GM12864 (cell line): ENCODE results near the gene CLCN2.

Source experiments
- DNase-seq: peaks from one replicate; pipeline ENCODE4 v3.0.0-alpha.2; 2011; ENCODE audit warnings: low read depth
- H3K4me3 ChIP-seq: 2 replicates; pipeline ENCODE4 v1.5.1; 2011; ENCODE audit warnings: mild to moderate bottlenecking, low read depth, low read length, control low read depth
- TF ChIP-seq, protein P1 (sequence below): IDR thresholded peaks from 2 replicates; pipeline ENCODE4 v1.5.1; 2011; ENCODE audit warnings: low read depth, mild to moderate bottlenecking, moderate library complexity, low read length, control low read depth, inconsistent platforms; ENCODE audit errors: missing control alignments

Gene CLCN2

DNA sequence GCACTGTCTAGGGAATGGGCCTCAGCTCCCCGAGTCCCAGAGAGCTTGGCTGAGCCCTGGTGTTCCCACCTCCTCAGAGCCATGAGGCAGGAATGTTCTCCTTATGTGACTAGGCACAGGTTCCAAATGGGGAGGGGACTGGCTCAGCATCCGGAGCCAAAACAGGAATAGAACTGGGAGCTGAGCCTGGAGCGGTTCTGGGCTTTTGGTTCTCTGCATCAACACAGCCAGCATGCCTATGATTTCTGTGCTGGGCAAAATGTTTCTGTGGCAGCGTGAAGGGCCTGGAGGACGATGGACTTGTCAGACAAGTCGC is 24.0 kb downstream of the CLCN2 start, which contains the start of gene FAM131A:
TSS of gene FAM131A (plus strand) at position 202 of the 316 bp plus-strand sequence. CDS start at position 233, 31 bp downstream.
- no peak for DNase-seq
- TF ChIP-seq, protein P1, sequence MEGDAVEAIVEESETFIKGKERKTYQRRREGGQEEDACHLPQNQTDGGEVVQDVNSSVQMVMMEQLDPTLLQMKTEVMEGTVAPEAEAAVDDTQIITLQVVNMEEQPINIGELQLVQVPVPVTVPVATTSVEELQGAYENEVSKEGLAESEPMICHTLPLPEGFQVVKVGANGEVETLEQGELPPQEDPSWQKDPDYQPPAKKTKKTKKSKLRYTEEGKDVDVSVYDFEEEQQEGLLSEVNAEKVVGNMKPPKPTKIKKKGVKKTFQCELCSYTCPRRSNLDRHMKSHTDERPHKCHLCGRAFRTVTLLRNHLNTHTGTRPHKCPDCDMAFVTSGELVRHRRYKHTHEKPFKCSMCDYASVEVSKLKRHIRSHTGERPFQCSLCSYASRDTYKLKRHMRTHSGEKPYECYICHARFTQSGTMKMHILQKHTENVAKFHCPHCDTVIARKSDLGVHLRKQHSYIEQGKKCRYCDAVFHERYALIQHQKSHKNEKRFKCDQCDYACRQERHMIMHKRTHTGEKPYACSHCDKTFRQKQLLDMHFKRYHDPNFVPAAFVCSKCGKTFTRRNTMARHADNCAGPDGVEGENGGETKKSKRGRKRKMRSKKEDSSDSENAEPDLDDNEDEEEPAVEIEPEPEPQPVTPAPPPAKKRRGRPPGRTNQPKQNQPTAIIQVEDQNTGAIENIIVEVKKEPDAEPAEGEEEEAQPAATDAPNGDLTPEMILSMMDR, result no peak
- H3K4me3 ChIP-seq, result peak within 1 kb of the TSS; percentile 62

DNA sequence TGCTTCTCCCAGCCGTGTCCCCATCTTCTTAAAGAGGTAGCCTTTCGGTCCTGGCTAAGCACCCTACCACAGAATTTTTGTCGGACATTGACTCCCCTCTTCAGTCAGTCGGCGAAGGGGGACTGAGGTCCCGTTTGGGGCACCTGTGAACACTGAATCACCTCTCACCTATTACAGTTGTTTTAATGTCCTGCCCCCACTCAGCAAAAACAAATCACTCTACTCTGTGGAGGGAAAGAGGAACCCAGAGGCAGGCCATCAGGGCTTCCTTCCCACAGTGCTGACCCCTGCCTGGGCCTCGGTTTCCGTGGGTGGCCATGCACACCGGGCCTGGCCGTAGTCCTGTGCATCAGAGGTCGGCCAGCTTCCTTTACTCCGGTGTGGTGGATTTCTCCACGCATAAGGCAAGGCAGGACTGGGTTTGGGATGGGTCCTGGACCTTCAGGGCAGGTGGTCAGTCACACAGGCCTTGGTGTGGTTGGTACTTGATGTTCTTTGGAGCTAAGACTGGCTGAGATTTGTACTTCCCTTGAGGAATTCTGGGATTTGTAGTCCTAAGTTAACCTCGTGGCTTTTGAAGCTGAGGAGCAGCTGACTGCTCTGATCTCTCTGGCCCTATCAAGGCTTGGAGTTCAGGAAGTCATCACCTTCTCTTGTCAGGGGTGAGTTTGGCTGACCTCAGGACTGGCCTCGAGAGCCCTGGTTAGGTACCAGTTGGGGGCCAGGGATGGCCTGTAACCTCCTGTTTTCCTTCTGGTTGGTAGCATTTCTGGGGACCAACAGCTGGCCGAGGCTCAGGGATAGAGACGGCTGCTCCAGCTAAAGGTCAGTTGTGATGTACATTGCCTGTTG is 24.6 kb downstream of the CLCN2 start:
- DNase-seq, result no peak
- TF ChIP-seq, protein P1, result no peak
- H3K4me3 ChIP-seq, result peak overlapping the region; percentile 62

DNA sequence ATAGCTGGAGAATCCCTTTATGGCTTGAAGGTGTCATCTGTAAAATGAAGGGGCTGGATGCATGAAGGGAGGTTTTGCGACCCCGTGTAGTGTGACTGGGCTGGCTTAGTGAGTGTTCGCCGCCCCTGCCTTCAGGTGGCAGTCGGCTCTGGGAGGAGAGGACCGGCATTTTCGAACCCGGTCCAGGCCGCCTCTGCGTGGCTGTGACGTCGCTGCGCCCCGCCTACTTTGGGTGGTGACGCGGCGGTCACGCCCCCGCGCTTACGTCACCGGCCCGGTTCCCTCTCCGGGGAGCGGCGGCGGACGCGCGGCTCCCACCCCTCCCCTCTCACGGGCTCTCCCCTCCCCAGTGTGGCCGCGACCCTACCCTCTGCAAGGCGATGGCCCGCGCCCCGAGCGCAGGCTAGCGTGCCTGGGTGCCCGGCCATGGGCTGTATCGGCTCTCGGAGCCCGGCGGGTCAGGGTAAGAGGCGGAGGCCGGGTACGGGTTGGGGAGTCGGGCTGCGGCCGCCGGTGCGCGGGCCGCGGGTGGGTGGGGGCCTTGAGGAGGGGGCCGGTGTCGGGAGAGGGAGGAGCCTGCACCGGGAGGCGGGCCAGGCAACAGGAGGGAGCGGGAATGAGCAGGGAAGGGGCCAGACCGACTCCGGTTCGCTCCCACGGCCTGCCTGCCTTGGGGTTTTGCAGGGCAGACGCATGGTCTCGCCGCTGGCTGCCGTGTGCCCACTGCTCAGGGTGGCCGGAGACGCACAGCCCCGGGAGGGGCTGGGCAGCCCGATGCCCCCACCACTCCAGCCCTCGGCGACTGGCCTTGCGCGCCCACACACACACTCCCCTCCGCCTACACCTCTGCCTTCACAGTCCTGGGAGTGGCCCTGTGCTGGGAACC is 25.5 kb downstream of the CLCN2 start:
- TF ChIP-seq, protein P1, result no peak
- DNase-seq, result no peak
- H3K4me3 ChIP-seq, result peak overlapping the region; percentile 62

DNA sequence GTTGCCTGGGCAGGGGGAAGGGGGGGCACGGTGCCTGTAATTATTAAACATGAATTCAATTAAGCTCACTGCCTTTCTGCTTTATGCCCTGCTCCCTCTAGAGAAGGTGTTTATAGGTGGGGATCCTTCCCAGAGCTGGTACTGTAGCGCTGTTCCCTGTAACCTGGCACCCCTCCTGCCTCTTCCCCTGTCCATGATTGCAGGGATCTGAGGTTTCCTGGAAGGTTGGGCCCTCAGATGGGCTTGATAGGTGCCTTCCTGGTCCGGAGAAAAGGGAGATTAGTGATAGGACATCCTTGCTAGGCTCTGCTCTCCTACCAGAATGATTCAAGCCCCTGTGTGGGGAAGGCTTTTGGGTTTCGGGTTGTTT is 26.1 kb downstream of the CLCN2 start:
- TF ChIP-seq, protein P1, result no peak
- no peak for DNase-seq
- H3K4me3 ChIP-seq, result peak overlapping the region; percentile 62

DNA sequence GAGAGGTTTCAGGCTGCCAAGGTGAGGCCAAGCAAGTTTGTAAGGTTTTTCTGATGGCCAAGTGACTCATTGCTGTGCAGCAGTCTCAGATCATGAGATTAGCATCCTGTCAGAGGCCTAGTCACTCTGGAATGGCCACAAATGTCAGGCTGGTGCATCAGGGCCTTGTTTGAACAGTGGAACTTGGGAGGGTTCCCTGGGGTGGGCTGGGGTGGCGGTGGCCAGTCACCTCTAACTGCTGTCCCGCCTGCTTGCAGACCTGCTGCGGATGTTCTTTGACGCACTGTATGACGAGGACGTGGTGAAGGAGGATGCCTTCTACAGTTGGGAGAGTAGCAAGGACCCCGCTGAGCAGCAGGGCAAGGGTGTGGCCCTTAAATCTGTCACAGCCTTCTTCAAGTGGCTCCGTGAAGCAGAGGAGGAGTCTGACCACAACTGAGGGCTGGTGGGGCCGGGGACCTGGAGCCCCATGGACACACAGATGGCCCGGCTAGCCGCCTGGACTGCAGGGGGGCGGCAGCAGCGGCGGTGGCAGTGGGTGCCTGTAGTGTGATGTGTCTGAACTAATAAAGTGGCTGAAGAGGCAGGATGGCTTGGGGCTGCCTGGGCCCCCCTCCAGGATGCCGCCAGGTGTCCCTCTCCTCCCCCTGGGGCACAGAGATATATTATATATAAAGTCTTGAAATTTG is 26.8 kb downstream of the CLCN2 start:
- DNase-seq, result no peak
- TF ChIP-seq, protein P1, result no peak

DNA sequence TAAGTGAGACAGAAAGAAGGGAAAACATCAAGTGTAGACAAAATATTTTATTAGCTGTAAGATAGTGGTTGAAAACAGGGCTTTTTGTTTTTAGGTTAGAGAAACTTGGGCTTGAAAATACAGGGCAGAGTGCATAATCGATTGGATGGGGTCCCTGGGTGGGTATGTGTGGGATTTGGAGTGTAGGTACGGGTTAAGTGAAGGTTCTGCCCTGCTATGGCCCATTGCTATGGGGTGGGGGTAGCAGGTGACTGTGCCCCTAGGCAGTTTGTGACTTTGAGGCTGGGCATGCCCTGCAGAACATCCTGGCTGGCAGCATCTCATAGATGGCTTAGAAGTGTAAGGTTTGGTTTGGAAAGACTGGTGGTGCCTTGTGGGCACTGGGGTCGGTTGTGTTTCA is 27.7 kb downstream of the CLCN2 start:
- TF ChIP-seq, protein P1, result no peak
- no peak overlapping the region for H3K4me3 ChIP-seq
- DNase-seq, result no peak

More for the DNA sequence above, 26.8 kb downstream of the CLCN2 start:
- no peak overlapping the region for H3K4me3 ChIP-seq
